Epidermal melanocyte (primary cell): ENCODE data around the gene GSG1L.

Experiments used
- DNase-seq: peaks from one replicate; pipeline ENCODE4 v3.0.0; 2011; ENCODE audit warnings: low spot score; ENCODE audit not compliant: insufficient read length

The GSG1L gene

DNA sequence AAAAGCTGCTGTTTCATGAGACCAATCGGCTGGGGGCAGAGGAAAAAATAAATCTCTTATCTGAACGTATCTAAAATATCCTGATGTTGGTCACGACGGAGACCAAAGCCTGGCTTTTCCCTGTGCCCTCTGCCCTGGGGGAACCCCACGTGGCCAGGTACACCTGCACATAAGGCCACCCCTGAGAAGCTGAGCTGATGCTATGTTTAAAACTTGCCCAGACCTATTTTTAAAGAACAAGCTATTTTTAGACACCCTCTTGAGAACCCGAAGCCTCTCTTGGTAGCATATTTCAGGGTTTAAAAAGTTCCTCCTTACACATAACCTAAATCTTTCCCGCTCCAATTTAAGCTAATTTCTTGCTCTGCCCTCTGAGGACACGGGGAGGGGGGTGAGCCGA is 210.4 kb downstream of the GSG1L start:
- no peak for DNase-seq

DNA sequence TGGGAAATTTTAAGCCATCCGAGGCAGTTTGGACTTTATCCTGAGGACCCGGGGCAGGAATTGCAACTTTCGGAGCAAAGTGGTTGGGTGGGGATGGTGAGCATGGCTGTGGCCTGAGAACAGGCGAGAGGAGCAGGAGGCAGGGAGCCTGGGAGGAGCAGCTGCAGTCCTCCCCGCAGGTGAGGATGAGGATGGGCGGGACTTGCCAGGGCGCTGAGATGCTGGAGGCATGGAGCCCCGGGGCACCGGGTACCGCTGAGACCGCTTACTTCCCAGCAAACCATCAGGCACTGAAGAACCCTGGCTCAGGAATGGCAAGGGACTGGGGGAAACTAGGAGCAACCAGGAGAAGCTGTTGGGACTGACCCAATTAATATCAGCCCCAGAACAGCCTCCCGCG is 210.8 kb downstream of the GSG1L start:
- DNase-seq: no peak

GRCh38 chr16:27852116-27852515 is 211.4 kb downstream of the GSG1L start:
- no peak for DNase-seq

DNA sequence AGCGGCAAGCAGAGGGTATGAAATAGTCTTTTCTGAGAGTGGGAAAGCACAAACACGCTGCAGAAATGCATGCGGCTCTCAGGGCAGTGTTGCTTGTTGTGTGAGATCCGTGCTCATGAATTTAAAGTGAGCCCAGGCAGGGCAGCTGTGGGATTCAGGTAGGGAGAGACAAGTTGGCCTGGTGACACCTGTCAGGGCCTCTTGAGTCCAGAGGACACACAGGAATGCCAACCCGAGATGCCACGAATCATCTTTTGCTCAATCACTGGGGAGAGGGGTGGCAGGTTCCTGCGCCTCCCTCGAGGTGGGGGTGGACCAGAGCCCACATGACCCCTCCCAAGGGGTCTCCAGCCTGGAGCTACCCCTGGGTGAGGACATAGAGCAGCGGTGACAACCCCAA is 211.9 kb downstream of the GSG1L start:
- DNase-seq: no peak

- no peak for DNase-seq
Observed at GRCh38 chr16:27849621-27850020, 213.9 kb downstream of the GSG1L start.

DNA sequence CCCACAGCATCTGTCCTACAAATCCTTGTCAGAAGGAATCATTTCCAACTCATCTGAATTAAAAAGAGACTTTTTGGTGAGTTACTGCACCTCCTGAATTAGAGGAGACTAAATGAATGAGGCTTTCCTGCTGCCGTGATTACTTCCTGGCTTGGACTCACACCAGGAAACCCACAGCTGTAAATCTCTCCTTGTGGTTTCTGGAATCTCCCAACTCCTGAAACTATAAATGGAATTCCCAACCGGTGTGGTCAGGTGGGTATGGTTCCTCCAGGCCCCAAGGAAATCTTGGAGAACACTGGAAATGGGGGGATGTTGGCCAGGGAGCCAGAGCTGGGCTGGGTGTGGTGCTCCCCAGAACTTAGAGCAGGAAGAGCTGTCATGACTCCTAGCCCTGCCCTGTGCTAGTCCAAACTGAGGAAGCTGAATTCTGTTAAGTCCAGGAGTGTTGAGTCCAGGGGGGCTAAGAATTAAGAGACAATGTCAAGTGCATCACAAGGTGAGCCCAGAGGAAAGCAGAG is 216.4 kb downstream of the GSG1L start:
- no peak for DNase-seq

GRCh38 chr16:27844826-27845225 is 218.7 kb downstream of the GSG1L start:
- DNase-seq: no peak

DNA sequence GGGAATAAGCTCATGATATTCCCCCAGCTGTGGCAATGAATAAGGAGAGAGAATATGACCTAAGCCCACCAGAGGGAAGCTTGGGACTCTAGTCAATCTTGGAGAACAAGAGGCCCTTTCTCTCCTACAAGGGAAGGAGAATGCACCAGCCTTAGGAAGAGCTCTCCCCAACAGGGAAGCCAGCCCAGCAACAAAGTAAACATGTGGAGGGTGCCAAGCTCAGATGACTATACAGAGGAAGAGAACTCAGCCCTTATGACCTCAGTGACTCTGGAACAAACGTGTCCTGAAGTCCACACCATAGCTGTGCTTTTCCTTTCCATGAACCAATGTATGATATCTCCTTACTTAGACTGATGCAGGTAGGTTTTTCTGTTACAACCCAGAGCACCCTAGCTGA is 219.7 kb downstream of the GSG1L start:
- no peak for DNase-seq

GRCh38 chr16:27841911-27842310 is 221.6 kb downstream of the GSG1L start:
- no peak for DNase-seq

DNA sequence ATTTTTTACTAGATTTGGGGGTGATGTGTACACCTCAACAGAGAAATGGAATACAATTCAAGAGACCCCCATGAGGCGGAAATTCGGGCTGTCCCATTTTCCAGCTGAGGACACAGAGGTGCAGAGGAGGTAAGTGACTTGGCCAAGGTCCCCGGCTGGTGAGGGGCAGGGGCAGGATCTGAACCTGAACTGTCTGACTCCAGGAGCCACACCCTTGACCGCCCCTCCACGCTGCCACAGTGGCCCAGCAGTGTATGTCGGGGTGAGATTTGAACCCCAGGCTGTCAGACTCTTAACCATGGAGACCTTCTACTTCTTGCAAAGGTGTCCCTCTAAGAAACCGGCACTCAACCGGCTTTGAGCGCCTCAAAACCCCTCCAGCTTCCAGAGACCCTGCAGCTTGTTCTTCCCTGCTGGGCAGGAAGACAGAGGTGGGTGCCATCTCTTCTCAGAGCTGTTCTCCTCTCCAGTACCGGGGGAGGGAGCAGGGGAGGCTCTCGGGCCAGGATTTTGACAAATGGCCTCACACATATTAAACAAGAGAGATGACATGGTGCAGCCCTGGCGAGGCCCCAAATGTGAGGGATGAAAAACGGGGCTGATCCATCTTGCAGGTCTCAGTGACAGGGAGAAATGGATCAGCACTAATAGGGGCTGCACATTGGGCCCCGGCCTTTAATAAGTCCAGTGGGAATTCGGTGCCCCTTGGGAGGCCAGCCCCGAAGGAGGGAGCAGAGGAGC is 222.3 kb downstream of the GSG1L start:
- DNase-seq: no peak

DNA sequence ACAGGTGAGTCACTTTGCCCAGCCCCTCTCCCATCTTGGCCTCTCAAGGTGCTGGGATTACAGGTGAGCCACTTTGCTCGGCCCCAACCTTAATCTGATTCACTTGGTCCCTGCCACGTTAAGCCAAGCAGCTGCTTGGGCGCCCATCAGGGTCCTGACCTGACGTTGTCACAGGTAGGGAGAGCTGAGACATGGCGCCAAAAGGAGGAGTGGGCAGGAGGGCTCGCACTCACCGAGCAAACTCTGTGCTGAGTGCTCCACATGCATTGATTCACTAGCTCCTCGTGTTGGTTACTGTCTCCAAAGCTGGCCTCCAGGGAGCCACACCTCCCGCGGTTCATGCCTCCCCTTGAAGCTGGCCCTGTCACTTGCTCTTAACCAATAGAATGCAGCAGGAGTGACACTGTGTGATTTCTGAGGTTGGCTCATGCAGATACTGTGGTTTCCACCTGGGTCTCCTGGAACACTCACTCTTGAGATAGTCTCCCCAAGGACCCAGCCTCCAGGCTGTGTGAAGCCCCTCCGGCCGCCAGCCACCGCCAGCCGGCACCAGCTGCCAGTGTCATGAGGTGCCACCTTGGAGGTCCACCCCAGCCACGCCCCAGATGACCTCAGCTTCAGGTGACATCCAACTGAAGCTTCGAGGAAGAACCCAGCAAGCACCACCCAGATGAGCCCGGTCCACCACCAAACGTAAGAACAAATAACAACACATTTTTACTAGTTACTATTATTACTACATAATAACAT is 223.0 kb downstream of the GSG1L start:
- no peak for DNase-seq

GRCh38 chr16:27839419-27839818 is 224.1 kb downstream of the GSG1L start:
- DNase-seq: no peak

DNA sequence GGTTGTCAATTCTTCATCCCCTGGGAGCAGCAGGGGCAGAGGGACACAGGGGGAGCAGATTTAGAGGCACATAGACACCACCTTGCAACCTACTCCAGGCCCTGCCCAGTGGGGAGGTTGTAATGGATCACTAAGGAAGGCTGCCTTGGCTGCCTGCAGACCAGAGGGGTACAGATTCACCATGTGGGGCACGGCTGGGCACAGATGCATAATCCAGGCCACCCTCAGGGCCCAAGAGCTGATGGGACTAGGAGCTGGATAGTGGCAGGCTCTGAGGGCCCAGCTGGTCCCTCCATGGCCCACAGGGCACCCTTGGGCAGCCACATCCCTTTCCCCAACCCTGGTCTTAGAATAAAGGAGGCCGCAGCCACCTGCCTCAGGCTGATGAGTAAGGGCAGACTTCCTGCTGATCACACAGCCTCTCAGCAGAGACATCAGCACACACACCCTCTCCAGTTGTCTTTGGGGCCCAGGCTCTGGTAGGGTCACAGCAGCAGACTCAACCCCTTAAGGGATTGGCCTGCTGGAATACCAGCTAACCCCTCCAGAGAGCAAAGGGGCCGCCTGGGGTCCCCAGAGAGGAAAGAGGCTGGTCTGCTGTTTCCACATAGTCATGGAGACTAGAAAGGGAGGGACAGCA is 224.9 kb downstream of the GSG1L start:
- DNase-seq: no peak

DNA sequence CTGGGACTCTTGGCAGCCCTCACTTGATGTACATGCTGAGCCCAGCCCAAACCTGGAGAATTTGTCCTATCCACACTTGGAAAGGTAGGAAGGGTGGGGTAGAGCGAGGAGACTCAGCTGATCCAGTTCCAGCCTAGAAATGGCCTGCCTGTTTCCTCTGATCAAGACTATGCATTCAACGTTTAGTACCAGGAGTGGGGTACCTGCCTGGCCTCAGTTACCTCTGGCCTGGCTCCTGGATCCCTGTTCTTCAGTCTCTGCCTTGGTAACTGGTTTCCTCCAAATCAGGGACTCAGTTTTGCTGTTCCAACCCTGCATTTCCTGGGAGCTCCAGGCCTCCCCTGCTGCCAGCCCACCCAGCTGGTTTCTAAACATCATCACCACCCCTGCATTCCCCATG is 233.5 kb downstream of the GSG1L start:
- no peak for DNase-seq

DNA sequence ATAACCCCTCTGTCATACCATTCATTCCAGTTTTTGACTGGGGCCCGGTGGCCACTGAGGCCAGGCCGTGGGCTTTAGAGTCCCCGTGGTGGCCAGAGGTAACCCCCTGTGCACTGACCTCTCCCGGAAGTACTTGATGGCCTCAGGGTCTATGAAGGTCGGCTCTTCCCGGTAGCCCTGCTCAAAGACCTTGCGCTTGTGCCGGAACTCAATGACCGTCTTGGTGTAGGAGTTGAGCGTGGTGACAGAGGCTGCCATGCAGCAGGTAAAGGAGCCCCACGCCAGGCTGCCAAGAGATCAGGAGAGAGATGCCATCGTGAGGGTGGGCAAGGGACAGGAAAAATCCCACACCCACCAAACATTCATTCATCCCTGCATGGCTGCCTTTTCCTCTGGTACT is 234.8 kb downstream of the GSG1L start:
- DNase-seq: no peak

GRCh38 chr16:27827765-27828164 is 235.7 kb downstream of the GSG1L start:
- DNase-seq: no peak

DNA sequence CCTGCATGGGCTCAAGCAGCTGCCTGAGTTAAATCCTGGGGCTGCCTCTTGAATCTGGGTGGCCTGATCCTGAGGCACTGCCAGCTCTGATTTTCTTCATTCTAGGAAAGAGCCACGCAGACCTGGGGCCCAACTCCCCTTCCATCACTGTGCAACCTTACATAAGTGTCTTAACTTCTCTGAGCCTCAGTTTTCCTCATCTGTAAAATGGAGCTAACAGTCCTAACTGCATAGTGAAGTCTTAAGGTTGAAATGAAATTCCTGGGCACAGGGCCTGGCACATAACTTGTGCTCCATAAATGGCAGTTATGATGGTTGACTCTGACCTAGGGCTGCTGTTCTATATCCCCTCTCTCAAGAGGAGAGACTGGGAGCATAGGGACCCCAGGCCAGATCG is 236.6 kb downstream of the GSG1L start:
- DNase-seq: no peak

- no peak for DNase-seq
Observed at GRCh38 chr16:27826081-27826892, 237.2 kb downstream of the GSG1L start.

GRCh38 chr16:27824786-27825185 is 238.7 kb downstream of the GSG1L start:
- DNase-seq: no peak

DNA sequence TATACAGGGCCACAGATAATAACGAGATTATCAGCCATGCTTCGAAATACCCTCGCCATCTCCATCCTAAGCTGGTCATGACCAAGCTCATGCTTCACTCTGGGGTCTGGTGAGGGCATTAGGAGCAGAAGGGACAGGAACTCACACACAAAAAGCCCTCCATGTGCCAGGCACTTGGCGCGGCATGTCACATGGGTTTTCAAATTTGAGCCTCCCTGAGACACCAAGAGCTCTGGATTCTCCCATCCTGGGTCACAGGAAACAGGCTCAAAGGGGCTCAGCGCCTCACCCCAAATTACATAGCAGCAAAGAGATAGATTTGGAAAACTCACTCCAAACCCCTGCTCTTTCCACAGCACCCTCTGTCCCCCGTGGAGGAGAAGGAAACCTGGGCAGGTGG is 239.5 kb downstream of the GSG1L start:
- no peak for DNase-seq

DNA sequence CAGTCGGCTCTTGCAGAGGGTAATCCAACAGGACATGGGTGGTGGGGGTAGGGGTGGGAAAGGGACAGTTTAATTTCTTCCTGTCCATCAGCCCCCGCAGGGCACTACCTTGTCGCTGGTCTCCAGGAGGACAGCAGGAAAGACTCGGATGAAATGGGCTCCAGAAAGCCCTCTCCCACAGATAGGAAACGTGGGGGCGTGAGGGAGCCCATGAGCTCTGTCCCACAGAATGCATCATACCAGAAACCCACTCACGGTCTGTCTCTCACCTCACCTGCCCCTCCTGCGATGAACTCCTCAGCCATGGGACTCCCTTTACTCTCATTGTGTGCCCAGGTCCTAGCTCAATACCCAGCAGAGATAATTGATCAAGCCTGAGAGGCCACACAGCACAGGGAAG is 240.1 kb downstream of the GSG1L start:
- DNase-seq: no peak

- no peak for DNase-seq
Observed at GRCh38 chr16:27822996-27823395, 240.5 kb downstream of the GSG1L start.
